Uterus (tissue), 4 donors: ENCODE measurements around the gene TLCD3B. TPM values are rescaled to one million over a fixed set of nuclear protein-coding genes. Genes with fewer than 3 reads are reported as not detected.
A peak's percentile ranks its signal among the peaks of the same experiment; 100 is the strongest.

ENCODE experiments used
- DNase-seq, 2 donors: peaks; one replicate each; pipeline ENCODE4 v3.0.0-alpha.2; 2019 to 2020
- H3K27ac ChIP-seq, 2 donors: fragments of 200-600 bp; sonication (generic); 1 replicate in 1 of 2; 2 replicates in 1 of 2; pipeline ENCODE4 v1.5.1; 2016 to 2018
- H3K27me3 ChIP-seq, 2 donors: fragments of 200-600 bp; sonication (generic); one replicate each; pipeline ENCODE4 v1.5.1; 2018 to 2019; ENCODE audit warnings: control low read depth in 1 of 2
- H3K36me3 ChIP-seq, 2 donors: fragments of 200-600 bp; sonication (generic); one replicate each; pipeline ENCODE4 v1.5.1; 2019; ENCODE audit warnings: control low read depth in 1 of 2
- H3K4me1 ChIP-seq, 2 donors: fragments of 200-600 bp; sonication (generic); one replicate each; pipeline ENCODE4 v1.5.1; 2018 to 2019; ENCODE audit warnings: control low read depth in 1 of 2
- H3K4me3 ChIP-seq, 2 donors: fragments of 200-600 bp; sonication (generic); 1 replicate in 1 of 2; 2 replicates in 1 of 2; pipeline ENCODE4 v1.5.1; 2018 to 2019; ENCODE audit warnings: mild to moderate bottlenecking in 1 of 2
- H3K9me3 ChIP-seq, 2 donors: fragments of 200-600 bp; sonication (generic); one replicate each; pipeline ENCODE4 v1.5.1; 2019; ENCODE audit warnings: control low read depth in 1 of 2
- CTCF ChIP-seq, 4 experiments: fragments of 200-600 bp in 2 of 4; fragments of 450-650 bp in 2 of 4; sonication (generic) in 2 of 4; IDR thresholded peaks; one replicate each; pipeline ENCODE4 v1.5.1; 2016 to 2019; ENCODE audit warnings: antibody characterized with exemption in 4 of 4, mild to moderate bottlenecking in 2 of 4, moderate library complexity in 1 of 4
- POLR2A ChIP-seq, 2 donors: fragments of 450-650 bp; IDR thresholded peaks; one replicate each; pipeline ENCODE4 v1.6.1; 2016; ENCODE audit warnings: antibody characterized with exemption in 2 of 2, mild to moderate bottlenecking in 1 of 2, moderate library complexity in 1 of 2
- intact Hi-C: fragments of 100-400 bp; cut with DNase I; formaldehyde crosslinking; loops from one replicate; pipeline ENCODE4 v1.15.1; 2023; ENCODE audit warnings: low total_unique reads
- total RNA-seq, 4 donors: library from RNA; depleted of rRNA in 3 of 4; stranded (reverse); fragments of >200 nt in 3 of 4; gene quantifications; one replicate each; pipeline versions ENCODE4 v1.1.0 to v1.2.4, GENCODE V29; 2014 to 2023
- donor health status: DM: yes; HTN: yes; CAD: no.

Gene TLCD3B
- total RNA-seq, 4 donors from 2014 or later = 0.62 TPM; not detected in 3

DNA sequence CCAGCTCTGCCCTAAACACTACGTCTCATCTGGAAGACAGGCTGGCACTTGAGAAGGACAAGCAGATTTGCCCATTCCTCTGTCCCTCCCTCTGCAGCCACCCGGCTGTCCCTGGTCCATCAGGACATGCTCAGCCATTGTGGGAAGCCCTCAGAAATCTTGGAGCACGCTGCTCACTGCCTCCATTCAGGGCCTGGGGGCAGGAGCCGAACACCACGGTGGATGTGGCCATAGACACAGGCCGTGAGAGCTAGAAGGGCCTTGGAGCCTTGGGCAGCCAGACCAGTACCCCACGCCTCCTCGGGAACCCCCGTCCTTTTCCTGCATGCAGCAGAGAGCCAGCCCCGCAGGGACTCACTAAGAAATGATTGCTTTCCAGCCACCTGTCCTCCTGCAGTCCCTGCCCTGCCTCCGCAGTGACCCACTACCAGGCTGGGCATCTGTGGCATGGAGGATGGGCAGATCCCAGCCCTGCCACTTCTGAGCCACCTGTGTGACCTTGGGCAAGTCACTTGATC is 23.6 kb downstream of the TLCD3B start:
- intact Hi-C loops = no loop called here
- no peak for TF ChIP-seq CTCF (IDR thresholded peaks at IDR 0.05)
- TF ChIP-seq POLR2A (IDR thresholded peaks at IDR 0.05) = no peak
- H3K4me1 ChIP-seq = peaks cover 0 to 17% of the 10 kb centered on the region in 2 donors
- H3K27me3 ChIP-seq = peaks cover 13 to 24% of the 10 kb centered on the region in 2 donors
- no peak for DNase-seq
- H3K4me3 ChIP-seq = no peak overlapping the region
- no peak overlapping the region for H3K27ac ChIP-seq
- H3K36me3 ChIP-seq = no peaks in the 10 kb centered on the region
- H3K9me3 ChIP-seq = no peaks in the 10 kb centered on the region

DNA sequence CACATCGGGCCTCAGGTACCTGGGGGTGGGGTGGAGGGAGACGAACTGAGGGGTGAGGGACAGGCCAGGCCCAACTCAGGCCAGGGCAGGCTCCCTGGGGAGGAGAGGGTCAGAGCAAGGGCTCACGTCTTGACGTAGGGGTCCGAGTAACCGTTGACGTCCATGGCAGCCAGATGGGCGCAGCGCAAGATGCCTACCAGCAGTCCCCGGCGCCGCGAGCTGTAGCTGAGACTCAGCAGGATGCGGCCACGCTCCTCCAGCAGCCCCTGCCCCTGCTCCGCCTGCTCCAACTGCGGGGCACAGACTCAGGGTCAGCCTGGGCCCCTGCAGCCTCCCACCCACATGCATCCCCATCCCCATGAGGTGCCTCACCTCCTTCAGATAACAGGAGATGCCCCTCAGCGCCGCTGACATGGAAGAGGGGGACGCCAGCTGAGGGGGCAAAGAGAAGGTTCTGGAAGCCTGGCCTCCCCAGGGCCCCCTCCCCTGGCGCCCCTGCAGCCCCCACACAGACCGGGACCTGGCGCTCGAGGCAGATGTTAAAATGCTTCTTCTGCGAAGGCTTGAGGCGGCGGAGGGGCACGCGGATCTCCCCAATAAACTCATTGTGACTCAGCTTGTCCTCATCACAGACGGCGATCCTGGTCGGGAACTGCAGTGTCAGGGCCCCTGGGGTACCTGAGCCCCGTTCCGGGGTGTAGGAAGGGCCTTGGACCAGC is 24.3 kb downstream of the TLCD3B start:
- Histone ChIP-seq H3K36me3 (no peaks in the 10 kb centered on the region), H3K27ac (no peak overlapping the region), H3K4me1 (peaks cover 0 to 17% of the 10 kb centered on the region in 2 donors), H3K27me3 (peaks cover 13 to 21% of the 10 kb centered on the region in 2 donors), H3K9me3 (no peaks in the 10 kb centered on the region), H3K4me3 (no peak overlapping the region)
- intact Hi-C loops = no loop called here
- TF ChIP-seq POLR2A (IDR thresholded peaks at IDR 0.05) (no peak), CTCF (IDR thresholded peaks at IDR 0.05) (no peak)
- DNase-seq = no peak

- no peaks in the 10 kb centered on the region for H3K9me3 ChIP-seq
- no peak for DNase-seq
- peaks cover 0 to 12% of the 10 kb centered on the region in 2 donors for H3K4me1 ChIP-seq
- H3K4me3 ChIP-seq = no peak overlapping the region
- TF ChIP-seq CTCF (IDR thresholded peaks at IDR 0.05) = no peak
- TF ChIP-seq POLR2A (IDR thresholded peaks at IDR 0.05) = no peak
- H3K27ac ChIP-seq = no peak overlapping the region
- peaks cover 13% of the 10 kb centered on the region in 2 donors for H3K27me3 ChIP-seq
- no peaks in the 10 kb centered on the region for H3K36me3 ChIP-seq
- intact Hi-C loops = no loop called here
Measured at GRCh38 chr16:30006095-30006473, 25.0 kb downstream of the TLCD3B start.

DNA sequence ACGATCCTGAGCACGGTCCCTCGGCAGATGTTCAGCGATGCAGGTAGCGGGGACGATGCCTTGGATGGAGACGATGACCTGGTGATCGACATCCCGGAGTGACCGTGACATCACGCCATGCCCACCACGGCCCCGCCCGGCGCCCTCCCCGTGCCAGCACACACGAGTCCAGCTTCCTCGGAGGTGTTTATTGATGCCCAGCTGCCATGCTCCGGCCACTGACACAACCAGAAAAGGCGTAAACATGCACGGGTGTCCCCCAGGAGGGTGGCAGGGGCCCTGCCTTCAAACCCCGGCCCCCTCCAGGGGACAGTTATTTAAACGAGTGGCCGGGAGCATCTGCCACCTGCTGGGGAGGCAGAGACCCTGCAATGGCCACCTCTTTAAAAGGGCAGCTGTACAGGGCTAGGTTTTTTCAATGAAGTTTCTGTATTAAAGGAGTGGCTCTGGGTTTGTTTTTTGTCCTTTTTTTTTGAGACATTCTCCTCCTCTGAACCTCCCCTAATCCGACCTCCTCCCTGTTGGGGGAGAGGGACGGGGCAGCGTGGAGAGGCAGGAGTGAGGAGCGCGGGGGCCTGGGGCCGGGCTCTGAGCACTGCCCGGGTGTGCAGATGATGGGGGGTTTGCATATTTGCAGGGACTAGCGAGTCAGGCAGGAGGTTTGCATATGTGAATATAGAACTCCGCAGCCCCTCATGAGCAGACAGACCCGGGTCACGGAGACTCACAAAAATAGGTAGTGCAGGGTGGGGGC is 25.6 kb downstream of the TLCD3B start:
- no peaks in the 10 kb centered on the region for H3K36me3 ChIP-seq
- DNase-seq = peak in 1 of 2 donors; percentile 39
- peaks cover 0 to 6% of the 10 kb centered on the region in 2 donors for H3K4me1 ChIP-seq
- intact Hi-C loops = no loop called here
- peaks cover 8 to 11% of the 10 kb centered on the region in 2 donors for H3K27me3 ChIP-seq
- TF ChIP-seq CTCF (IDR thresholded peaks at IDR 0.05) (peak; percentile 66 to 82 (median 74)), POLR2A (IDR thresholded peaks at IDR 0.05) (no peak)
- H3K27ac ChIP-seq = no peak overlapping the region
- H3K4me3 ChIP-seq = no peak overlapping the region
- H3K9me3 ChIP-seq = no peaks in the 10 kb centered on the region

- H3K9me3 ChIP-seq = no peaks in the 10 kb centered on the region
- no peaks in the 10 kb centered on the region for H3K36me3 ChIP-seq
- TF ChIP-seq POLR2A (IDR thresholded peaks at IDR 0.05) = no peak
- no peak for TF ChIP-seq CTCF (IDR thresholded peaks at IDR 0.05)
- peaks cover under 1 to 4% of the 10 kb centered on the region in 2 donors for H3K27me3 ChIP-seq
- intact Hi-C loops = no loop called here
- H3K27ac ChIP-seq = no peak overlapping the region
- no peaks in the 10 kb centered on the region for H3K4me1 ChIP-seq
- H3K4me3 ChIP-seq = no peak overlapping the region
- DNase-seq = no peak
Measured at GRCh38 chr16:30004811-30005242, 26.2 kb downstream of the TLCD3B start.
